CD14-positive monocyte (primary cell): ENCODE results near the gene CEP19. TPM values are rescaled to one million over a fixed set of nuclear protein-coding genes. Genes with fewer than 3 reads are reported as not detected.

Source experiments
- DNase-seq, 3 donors: peaks; one replicate each; pipeline ENCODE4 v3.0.0-alpha.2; 2011 to 2022
- H2AFZ ChIP-seq: 2 replicates; pipeline ENCODE4 v1.6.0; 2012; ENCODE audit warnings: mild to moderate bottlenecking, low read depth, low read length, inconsistent platforms; ENCODE audit not compliant: insufficient read depth, poor library complexity, severe bottlenecking
- H3K27ac ChIP-seq, 2 donors: 1 replicate in 1 of 2; 2 replicates in 1 of 2; pipeline ENCODE4 v1.5.1; 2012 to 2013; ENCODE audit warnings: low read length in 2 of 2, control low read depth in 1 of 2, inconsistent platforms in 1 of 2, low read depth in 1 of 2, mild to moderate bottlenecking in 1 of 2
- H3K27me3 ChIP-seq, 2 donors: one replicate each; pipeline versions ENCODE4 v1.6.0 to v1.6.1; 2011 to 2013; ENCODE audit warnings: low read length in 2 of 2; ENCODE audit not compliant: control insufficient read depth in 2 of 2, insufficient read depth in 2 of 2
- H3K36me3 ChIP-seq, 2 donors: replicated peaks in 1 of 2; 1 replicate in 1 of 2; 2 replicates in 1 of 2; pipeline versions ENCODE4 v1.5.1 to v1.6.1; 2012 to 2013; ENCODE audit warnings: low read length in 2 of 2, control low read depth in 1 of 2, inconsistent platforms in 1 of 2, mild to moderate bottlenecking in 1 of 2; ENCODE audit not compliant: insufficient read depth in 2 of 2, control insufficient read depth in 1 of 2
- H3K4me1 ChIP-seq, 2 donors: 1 replicate in 1 of 2; 2 replicates in 1 of 2; pipeline versions ENCODE4 v1.5.1 to v1.6.1; 2012 to 2013; ENCODE audit warnings: low read length in 2 of 2, control low read depth in 1 of 2, inconsistent platforms in 1 of 2, mild to moderate bottlenecking in 1 of 2, moderate library complexity in 1 of 2; ENCODE audit not compliant: insufficient read depth in 2 of 2, control insufficient read depth in 1 of 2
- H3K4me2 ChIP-seq: replicated peaks from 2 replicates; pipeline ENCODE3; 2012; ENCODE audit warnings: low read length, moderate library complexity, mild to moderate bottlenecking; ENCODE audit not compliant: poor library complexity, severe bottlenecking; ENCODE audit errors: extremely low read depth
- H3K4me3 ChIP-seq, 3 experiments: fragments of 200-600 bp in 1 of 3; sonication (generic) in 1 of 3; replicated peaks in 1 of 3; 1 replicate in 2 of 3; 2 replicates in 1 of 3; pipeline ENCODE4 v1.5.1; 2011 to 2013; ENCODE audit warnings: low read length in 3 of 3, mild to moderate bottlenecking in 3 of 3, control low read depth in 2 of 3, low read depth in 2 of 3, inconsistent platforms in 1 of 3, moderate library complexity in 1 of 3
- H3K79me2 ChIP-seq: 2 replicates; pipeline ENCODE4 v1.6.0; 2012; ENCODE audit warnings: mild to moderate bottlenecking, control low read depth, inconsistent platforms, low read length, moderate library complexity; ENCODE audit not compliant: insufficient read depth
- H3K9ac ChIP-seq: 2 replicates; pipeline ENCODE4 v1.6.0; 2017; ENCODE audit warnings: low read length, mild to moderate bottlenecking; ENCODE audit not compliant: insufficient read depth, poor library complexity, severe bottlenecking
- H3K9me3 ChIP-seq, 2 donors: replicated peaks in 1 of 2; 1 replicate in 1 of 2; 2 replicates in 1 of 2; pipeline versions ENCODE4 v1.5.1 to v1.6.1; 2012 to 2013; ENCODE audit warnings: low read length in 2 of 2, control low read depth in 1 of 2; ENCODE audit not compliant: control insufficient read depth in 1 of 2, insufficient read depth in 1 of 2
- H4K20me1 ChIP-seq: 2 replicates; pipeline ENCODE4 v1.6.0; 2012; ENCODE audit warnings: mild to moderate bottlenecking, low read length, control low read depth, moderate library complexity; ENCODE audit not compliant: insufficient read depth
- H3K27ac Mint-ChIP-seq, 7 donors: one replicate each; pipeline ENCODE4 v1.8.0; 2020; ENCODE audit warnings: mild to moderate bottlenecking in 7 of 7, mixed read lengths in 7 of 7, moderate library complexity in 6 of 7, inconsistent platforms in 2 of 7
- H3K27me3 Mint-ChIP-seq, 3 donors: one replicate each; pipeline ENCODE4 v1.8.0; 2021 to 2022; ENCODE audit warnings: low read depth in 3 of 3, mild to moderate bottlenecking in 3 of 3, mixed read lengths in 3 of 3, moderate library complexity in 3 of 3, inconsistent platforms in 1 of 3
- H3K36me3 Mint-ChIP-seq, 2 donors: one replicate each; pipeline ENCODE4 v1.8.0; 2020; ENCODE audit warnings: mixed read lengths in 2 of 2, inconsistent platforms in 1 of 2, mild to moderate bottlenecking in 1 of 2
- H3K4me1 Mint-ChIP-seq: one replicate; pipeline ENCODE4 v1.8.0; 2020; ENCODE audit warnings: mild to moderate bottlenecking, mixed read lengths
- H3K4me3 Mint-ChIP-seq, 2 donors: one replicate each; pipeline ENCODE4 v1.8.0; 2020; ENCODE audit warnings: mild to moderate bottlenecking in 2 of 2, mixed read lengths in 2 of 2, moderate library complexity in 1 of 2
- H3K9me3 Mint-ChIP-seq, 7 donors: one replicate each; pipeline ENCODE4 v1.8.0; 2020 to 2022; ENCODE audit warnings: mixed read lengths in 7 of 7, mild to moderate bottlenecking in 6 of 7, moderate library complexity in 6 of 7, inconsistent platforms in 2 of 7
- WGBS: methylation state at CpG from one replicate; pipeline ENCODE4 v1.1.5; 2013; ENCODE audit warnings: missing lambda C conversion rate; ENCODE audit not compliant: insufficient coverage; 5-methylcytosine and 5-hydroxymethylcytosine counted together
- intact Hi-C, 2 donors: fragments of 100-400 bp; cut with micrococcal nuclease; formaldehyde crosslinking; loops; one replicate each; pipeline versions ENCODE4 v1.15.0 to v1.15.1; 2023
- polyA plus RNA-seq, 3 donors: library from polyadenylated mRNA; depleted of rRNA in 1 of 3; unstranded in 2 of 3; stranded (reverse) in 1 of 3; fragments of 300-500 nt in 2 of 3; fragments of >200 nt in 1 of 3; fragmentation: Illumina TruSeq in 2 of 3; gene quantifications; 1 replicate in 2 of 3; 2 replicates in 1 of 3; pipeline ENCODE4 v1.2.3, GENCODE V29; 2012 to 2021
- TF ChIP-seq, protein P1 (sequence below): fragments of 200-600 bp; IDR thresholded peaks from one replicate; pipeline ENCODE4 v1.8.0; 2022; ENCODE audit warnings: antibody characterized with exemption, mild to moderate bottlenecking

CEP19 gene
- polyA plus RNA-seq, 3 donors, result 1.7 to 3.2 (median 2.7) TPM

DNA sequence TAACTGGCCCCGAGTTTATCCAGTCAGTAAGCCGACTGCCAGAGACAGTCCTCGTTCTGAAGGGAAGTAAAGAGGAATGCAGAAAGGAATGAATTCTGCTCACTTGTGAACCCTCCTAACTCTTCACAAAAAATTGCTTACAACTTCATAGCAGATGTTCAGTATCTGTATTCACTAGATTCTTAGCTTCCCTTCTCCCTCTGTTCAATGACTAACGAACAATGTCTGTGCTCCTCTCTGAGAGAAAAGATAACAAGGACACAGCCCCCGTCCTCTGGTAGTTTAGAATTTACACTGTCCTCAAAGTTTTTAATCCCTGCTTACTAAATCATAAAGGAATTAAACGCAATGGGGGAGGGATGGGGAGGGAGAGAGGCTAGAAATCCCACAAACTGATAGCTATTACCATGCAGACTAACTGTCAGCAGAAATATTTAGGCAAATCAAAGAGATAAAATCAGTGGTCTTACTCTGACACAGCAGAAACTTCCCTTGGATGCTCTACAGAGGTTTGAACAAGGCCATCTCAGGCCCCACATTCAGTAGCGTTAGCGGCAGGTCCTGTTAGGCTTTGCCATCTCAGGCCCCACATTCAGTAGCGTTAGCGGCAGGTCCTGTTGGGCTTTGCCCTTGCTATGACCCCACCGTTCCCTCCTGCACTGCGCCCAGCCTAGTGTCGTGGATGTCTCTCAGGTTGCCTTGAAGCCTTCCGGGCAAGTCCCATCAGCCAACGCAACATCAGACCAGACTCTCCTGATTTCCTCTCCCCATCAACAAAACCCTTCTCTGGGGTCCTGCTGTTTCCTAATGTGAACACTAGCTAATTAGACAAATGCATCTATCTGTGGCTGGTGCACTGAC is 49.1 kb downstream of the CEP19 start:
- H3K4me3 ChIP-seq, result no peak overlapping the region
- H3K27me3 ChIP-seq, result no peaks in the 10 kb centered on the region
- Mint-ChIP-seq H3K27me3 (no peaks in the 10 kb centered on the region), H3K4me1 (peaks cover 36% of the 10 kb centered on the region), H3K36me3 (peaks cover 40 to 64% of the 10 kb centered on the region in 2 donors), H3K9me3 (no peaks in the 10 kb centered on the region), H3K27ac (peak overlapping the region in 3 of 7 donors; percentile 21 to 58 (median 36)), H3K4me3 (no peak overlapping the region)
- intact Hi-C loops, result no loop called here
- no peaks in the 10 kb centered on the region for H3K9me3 ChIP-seq
- H3K36me3 ChIP-seq, result peaks cover 45 to 62% of the 10 kb centered on the region in 2 donors
- H2AFZ ChIP-seq, result no peak overlapping the region
- no peak for DNase-seq
- peak overlapping the region in 1 of 2 donors; percentile 50 for H3K27ac ChIP-seq
- H3K4me1 ChIP-seq, result no peaks in the 10 kb centered on the region
- peaks cover 55% of the 10 kb centered on the region for H3K79me2 ChIP-seq
- H4K20me1 ChIP-seq, result peaks cover 78% of the 10 kb centered on the region
- TF ChIP-seq, protein P1, sequence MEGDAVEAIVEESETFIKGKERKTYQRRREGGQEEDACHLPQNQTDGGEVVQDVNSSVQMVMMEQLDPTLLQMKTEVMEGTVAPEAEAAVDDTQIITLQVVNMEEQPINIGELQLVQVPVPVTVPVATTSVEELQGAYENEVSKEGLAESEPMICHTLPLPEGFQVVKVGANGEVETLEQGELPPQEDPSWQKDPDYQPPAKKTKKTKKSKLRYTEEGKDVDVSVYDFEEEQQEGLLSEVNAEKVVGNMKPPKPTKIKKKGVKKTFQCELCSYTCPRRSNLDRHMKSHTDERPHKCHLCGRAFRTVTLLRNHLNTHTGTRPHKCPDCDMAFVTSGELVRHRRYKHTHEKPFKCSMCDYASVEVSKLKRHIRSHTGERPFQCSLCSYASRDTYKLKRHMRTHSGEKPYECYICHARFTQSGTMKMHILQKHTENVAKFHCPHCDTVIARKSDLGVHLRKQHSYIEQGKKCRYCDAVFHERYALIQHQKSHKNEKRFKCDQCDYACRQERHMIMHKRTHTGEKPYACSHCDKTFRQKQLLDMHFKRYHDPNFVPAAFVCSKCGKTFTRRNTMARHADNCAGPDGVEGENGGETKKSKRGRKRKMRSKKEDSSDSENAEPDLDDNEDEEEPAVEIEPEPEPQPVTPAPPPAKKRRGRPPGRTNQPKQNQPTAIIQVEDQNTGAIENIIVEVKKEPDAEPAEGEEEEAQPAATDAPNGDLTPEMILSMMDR, result no peak
- WGBS, result 92% methylated on average over 9 of the region's 15 CpGs
- H3K4me2 ChIP-seq, result no peak overlapping the region
- H3K9ac ChIP-seq, result no peak overlapping the region

DNA sequence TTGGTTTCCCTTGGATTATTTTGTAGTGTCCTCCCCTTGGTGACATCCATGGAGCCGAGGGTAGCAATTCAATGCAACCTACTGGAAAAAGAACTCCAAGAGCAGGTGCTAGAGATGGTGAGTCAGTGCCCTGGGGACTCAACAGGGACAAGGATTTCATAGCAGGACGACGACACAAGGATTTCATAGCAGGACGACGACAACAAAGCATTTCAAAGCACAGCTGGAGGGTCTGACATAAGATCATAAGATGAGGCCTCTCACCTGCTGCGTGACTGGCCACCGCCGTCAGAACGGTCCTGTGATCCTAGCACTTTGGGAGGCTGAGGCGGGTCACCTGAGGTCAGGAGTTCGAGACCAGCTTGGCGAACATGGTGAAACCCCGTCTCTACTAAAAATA is 50.0 kb downstream of the CEP19 start:
- Mint-ChIP-seq H3K9me3 (no peaks in the 10 kb centered on the region), H3K27me3 (no peaks in the 10 kb centered on the region), H3K4me3 (no peak overlapping the region), H3K4me1 (peaks cover 29% of the 10 kb centered on the region), H3K27ac (peak overlapping the region in 5 of 7 donors; percentile 17 to 74 (median 54)), H3K36me3 (peaks cover 49 to 72% of the 10 kb centered on the region in 2 donors)
- Histone ChIP-seq H3K9me3 (no peaks in the 10 kb centered on the region), H3K9ac (no peak overlapping the region), H4K20me1 (peaks cover 87% of the 10 kb centered on the region), H3K79me2 (peaks cover 64% of the 10 kb centered on the region), H2AFZ (no peak overlapping the region), H3K4me3 (no peak overlapping the region), H3K36me3 (peaks cover 54 to 71% of the 10 kb centered on the region in 2 donors), H3K27ac (no peak overlapping the region), H3K4me2 (no peak overlapping the region), H3K27me3 (no peaks in the 10 kb centered on the region), H3K4me1 (no peaks in the 10 kb centered on the region)
- no peak for DNase-seq
- WGBS, result 97% methylated on average over 6 of the region's 13 CpGs
- intact Hi-C loops, result no loop called here
- TF ChIP-seq, protein P1, result no peak
